GM18519 (cell line): ENCODE data around the gene VRTN.
A peak's percentile ranks its signal among the peaks of the same experiment; 100 is the strongest.

Source experiments
- ATAC-seq: cut with Tn5 transposase; IDR thresholded peaks from one replicate; pipeline ENCODE4 v1.9.1; 2021; ENCODE audit warnings: mild to moderate bottlenecking, moderate library complexity; ENCODE audit not compliant: unreplicated experiment, low FRiP score

The VRTN gene

GRCh38 chr14:74392616-74393570 lies 44.6 kb downstream of the VRTN start:
- no peak for ATAC-seq

GRCh38 chr14:74394549-74394948 lies 46.3 kb downstream of the VRTN start:
- ATAC-seq, result no peak

DNA sequence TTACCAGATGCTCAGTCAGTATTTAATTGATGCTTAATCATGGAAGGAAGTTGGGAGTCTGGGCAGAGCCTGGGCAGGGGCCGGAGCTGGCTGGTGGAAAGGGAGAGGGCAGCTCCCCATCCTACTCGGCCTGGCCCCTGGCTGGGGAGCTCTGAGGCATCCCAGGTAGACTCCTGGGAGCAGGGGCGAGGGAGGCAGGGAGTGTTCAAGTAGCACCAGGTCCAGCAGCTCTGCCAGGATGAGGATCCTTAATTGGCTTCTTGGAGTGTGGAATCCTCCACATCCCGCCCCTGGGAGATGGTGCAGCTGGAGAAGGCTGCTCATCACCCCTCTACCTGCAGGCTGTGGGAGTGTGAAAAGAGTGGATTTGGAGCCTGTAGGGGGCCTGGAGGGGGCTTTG lies 46.8 kb downstream of the VRTN start:
- no peak for ATAC-seq

- no peak for ATAC-seq
Measured at GRCh38 chr14:74400031-74400685, 51.9 kb downstream of the VRTN start.

- ATAC-seq, result no peak
Measured at GRCh38 chr14:74400919-74401503, 52.7 kb downstream of the VRTN start.

GRCh38 chr14:74401504-74402241 lies 53.4 kb downstream of the VRTN start:
- peak; percentile 52 for ATAC-seq

- no peak for ATAC-seq
Measured at GRCh38 chr14:74402401-74403251, 54.4 kb downstream of the VRTN start.

GRCh38 chr14:74403619-74404417 lies 55.5 kb downstream of the VRTN start:
- ATAC-seq, result no peak

DNA sequence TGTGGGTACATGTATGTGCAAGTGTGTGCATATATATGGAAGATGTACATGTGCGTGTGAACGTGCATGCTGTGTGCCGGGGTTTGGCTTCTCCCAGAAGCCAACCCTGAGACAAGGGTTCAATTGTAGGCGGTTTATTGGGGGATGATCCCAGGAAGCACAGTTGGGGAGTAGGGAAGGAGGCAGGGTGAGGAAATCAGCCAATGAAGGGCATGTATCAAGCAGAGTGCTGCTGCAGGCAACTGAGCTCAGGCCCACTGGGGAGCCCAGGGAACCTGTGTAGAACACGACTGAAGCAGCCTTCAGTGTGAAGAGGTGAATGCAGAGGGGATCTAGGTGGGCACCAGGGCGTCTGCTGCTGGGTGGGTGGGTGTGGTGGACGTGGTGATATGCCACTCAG lies 56.2 kb downstream of the VRTN start:
- no peak for ATAC-seq

GRCh38 chr14:74405663-74406062 lies 57.4 kb downstream of the VRTN start:
- no peak for ATAC-seq

- ATAC-seq, result no peak
Measured at GRCh38 chr14:74407021-74407800, 58.9 kb downstream of the VRTN start.

GRCh38 chr14:74407801-74408154 lies 59.5 kb downstream of the VRTN start:
- ATAC-seq, result no peak

- ATAC-seq, result no peak
Measured at GRCh38 chr14:74408870-74409269, 60.6 kb downstream of the VRTN start.

DNA sequence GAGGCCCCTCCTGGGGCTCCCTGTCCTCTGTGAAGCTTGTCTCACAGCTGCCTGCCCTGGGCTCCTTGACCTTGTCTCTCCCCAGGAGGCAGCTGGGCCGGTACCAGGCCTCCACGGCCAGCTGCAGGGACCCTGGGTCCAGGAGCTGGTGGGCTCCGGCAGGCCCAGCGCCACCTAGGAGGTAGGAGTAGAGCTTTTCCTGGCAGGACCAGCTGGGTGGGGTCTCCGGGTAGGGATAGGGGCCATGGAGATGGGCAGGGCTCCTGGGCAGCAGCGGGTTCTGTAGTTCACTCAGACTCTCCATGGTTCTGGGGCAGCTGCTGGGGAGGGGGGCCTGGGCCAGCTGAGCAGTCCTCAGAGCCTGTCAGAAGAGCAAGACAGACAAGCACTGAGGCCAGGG lies 61.2 kb downstream of the VRTN start:
- ATAC-seq, result no peak
